OCI-LY7 (cell line): ENCODE data around the gene MTMR4. TPM values are rescaled to one million over a fixed set of nuclear protein-coding genes. Genes with fewer than 3 reads are reported as not detected.

ENCODE experiments used
- BruUV-seq: library from RNA; stranded (reverse); fragments of 400-500 nt; replicated peaks from 2 replicates; lab custom pipeline; 2021; lab: Mats Ljungman, UMichigan
- CTCF ChIA-PET: fragments of 300-600 bp; sonication (Branson Sonifier 250); formaldehyde crosslinking; loops from one replicate; lab custom pipeline; 2022; ENCODE audit warnings: antibody characterized with exemption; ENCODE audit not compliant: unreplicated experiment; lab: Charles Lee
- POLR2A ChIA-PET: fragments of 300-600 bp; sonication (Branson Sonifier 250); formaldehyde crosslinking; loops from one replicate; lab custom pipeline; 2022; ENCODE audit warnings: antibody characterized with exemption; lab: Charles Lee
- DNase-seq: peaks from one replicate; pipeline ENCODE4 v3.0.0-alpha.2; 2015; ENCODE audit warnings: low spot score
- H2AFZ ChIP-seq: fragments of 200-600 bp; sonication (generic), shearing (Covaris generic); 2 replicates; pipeline ENCODE4 v1.6.1; 2014; ENCODE audit warnings: mild to moderate bottlenecking, antibody characterized with exemption, low read length, moderate library complexity
- H3K27ac ChIP-seq: fragments of 200-600 bp; sonication (generic); 2 replicates; pipeline ENCODE4 v1.5.1; 2014; ENCODE audit warnings: mixed run types, low read depth, mild to moderate bottlenecking, moderate library complexity, low read length, inconsistent platforms; ENCODE audit not compliant: poor library complexity, severe bottlenecking
- H3K36me3 ChIP-seq: fragments of 200-600 bp; sonication (generic); 2 replicates; pipeline ENCODE4 v1.6.1; 2014; ENCODE audit warnings: mild to moderate bottlenecking, antibody characterized with exemption, low read length, moderate library complexity, mixed read lengths; ENCODE audit not compliant: insufficient read depth
- H3K4me1 ChIP-seq: fragments of 200-600 bp; sonication (generic); 2 replicates; pipeline ENCODE4 v1.5.1; 2014; ENCODE audit warnings: mild to moderate bottlenecking, low read length; ENCODE audit not compliant: insufficient read depth, poor library complexity, severe bottlenecking
- H3K4me2 ChIP-seq: fragments of 200-600 bp; sonication (generic); 2 replicates; pipeline ENCODE4 v1.6.1; 2014; ENCODE audit warnings: mild to moderate bottlenecking, low read length
- H3K4me3 ChIP-seq: fragments of 200-600 bp; sonication (generic); 2 replicates; pipeline ENCODE4 v1.5.1; 2014; ENCODE audit warnings: mild to moderate bottlenecking, low read depth, low read length; ENCODE audit not compliant: poor library complexity, severe bottlenecking
- H3K79me2 ChIP-seq: fragments of 200-600 bp; sonication (generic); 2 replicates; pipeline ENCODE4 v1.6.1; 2016; ENCODE audit warnings: low read depth, mild to moderate bottlenecking, low read length, moderate library complexity, mixed read lengths; ENCODE audit not compliant: insufficient read depth
- H3K9me2 ChIP-seq: fragments of 200-600 bp; sonication (generic); 2 replicates; pipeline ENCODE4 v1.6.1; 2016; ENCODE audit warnings: mild to moderate bottlenecking, low read length, mixed read lengths; ENCODE audit not compliant: insufficient read depth
- H3K9me3 ChIP-seq: fragments of 200-600 bp; sonication (generic); 2 replicates; pipeline ENCODE4 v1.6.1; 2014; ENCODE audit warnings: mild to moderate bottlenecking, mixed run types, low read length, mixed read lengths
- H4K20me1 ChIP-seq: fragments of 200-600 bp; sonication (generic); 2 replicates; pipeline ENCODE4 v1.6.1; 2014; ENCODE audit warnings: mild to moderate bottlenecking, antibody characterized with exemption, low read length, moderate library complexity, mixed read lengths; ENCODE audit not compliant: insufficient read depth
- CTCF ChIP-seq: fragments of 200-600 bp; sonication (generic); conservative IDR thresholded peaks from 2 replicates; pipeline ENCODE4 v1.5.1; 2014; ENCODE audit warnings: mild to moderate bottlenecking, antibody characterized with exemption, low read length, moderate library complexity, mixed read lengths
- EZH2phosphoT487 ChIP-seq: fragments of 200-600 bp; sonication (generic); IDR thresholded peaks from 2 replicates; pipeline ENCODE4 v1.6.1; 2018; ENCODE audit warnings: low read depth, borderline replicate concordance, mild to moderate bottlenecking, mixed run types, antibody characterized with exemption, low read length, moderate library complexity, mixed read lengths
- intact Hi-C: fragments of 100-400 bp; cut with micrococcal nuclease; formaldehyde crosslinking; loops from one replicate; pipeline ENCODE4 v1.10.0; 2022; ENCODE audit not compliant: unreplicated experiment
- total RNA-seq, 2 experiments: library from RNA; depleted of rRNA in 1 of 2; stranded (reverse); fragments of >200 nt in 1 of 2; shearing (Covaris generic) in 1 of 2; gene quantifications; 2 replicates each; pipeline ENCODE4 v1.2.3, GENCODE V29; 2014 to 2022

MTMR4 gene
- total RNA-seq, 2 experiments from 2014 or later: 37.0 to 61.1 TPM

- Histone ChIP-seq H3K9me2 (no peaks in the 10 kb centered on the region), H4K20me1 (no peaks in the 10 kb centered on the region), H3K79me2 (no peaks in the 10 kb centered on the region), H3K4me2 (no peak overlapping the region), H3K9me3 (no peaks in the 10 kb centered on the region), H3K36me3 (no peaks in the 10 kb centered on the region), H3K4me1 (no peaks in the 10 kb centered on the region), H3K4me3 (no peak overlapping the region), H2AFZ (no peak overlapping the region), H3K27ac (no peak overlapping the region)
- ChIA-PET POLR2A (interaction anchor here (0.5 kb wide), 1 partner anchor 176 kb away, joined by 3 read pairs; no protein-coding TSS in a partner anchor), CTCF (no interaction called here)
- BruUV-seq: no TSS peak
- TF ChIP-seq CTCF (peak; percentile 51), EZH2phosphoT487 (no peak)
- intact Hi-C loops: no loop called here
- DNase-seq: peak; percentile 32
Measured at GRCh38 chr17:58527306-58527705, 12.9 kb upstream of the MTMR4 start.

- ChIA-PET CTCF (no interaction called here), POLR2A (interaction anchor here (1.1 kb wide), 1 partner anchor 19 kb away, joined by 4 read pairs; a partner anchor contains a TSS)
- DNase-seq: no peak
- no peak overlapping the region for H3K27ac ChIP-seq
- TF ChIP-seq EZH2phosphoT487 (no peak), CTCF (no peak)
- no peak overlapping the region for H3K4me3 ChIP-seq
- H3K4me1 ChIP-seq: peaks cover 9% of the 10 kb centered on the region
- H3K9me2 ChIP-seq: no peaks in the 10 kb centered on the region
- no peaks in the 10 kb centered on the region for H3K79me2 ChIP-seq
- intact Hi-C loops: no loop called here
- no peaks in the 10 kb centered on the region for H4K20me1 ChIP-seq
- no TSS peak for BruUV-seq
- no peak overlapping the region for H2AFZ ChIP-seq
- no peaks in the 10 kb centered on the region for H3K36me3 ChIP-seq
- H3K9me3 ChIP-seq: no peaks in the 10 kb centered on the region
- H3K4me2 ChIP-seq: no peak overlapping the region
Measured at GRCh38 chr17:58525239-58525638, 10.8 kb upstream of the MTMR4 start.

GRCh38 chr17:58521680-58522079, 7.2 kb upstream of the MTMR4 start:
- BruUV-seq: no TSS peak
- H3K4me1 ChIP-seq: peaks cover 29% of the 10 kb centered on the region
- CTCF ChIA-PET: no interaction called here
- intact Hi-C loops: no loop called here
- no peak for DNase-seq
- H3K9me3 ChIP-seq: no peaks in the 10 kb centered on the region
- no peaks in the 10 kb centered on the region for H4K20me1 ChIP-seq
- peaks cover 6% of the 10 kb centered on the region; the same call in 1 of the 2 replicates for H3K79me2 ChIP-seq
- no peak overlapping the region for H3K27ac ChIP-seq
- no peaks in the 10 kb centered on the region for H3K36me3 ChIP-seq
- H2AFZ ChIP-seq: no peak overlapping the region
- no peak overlapping the region for H3K4me2 ChIP-seq
- POLR2A ChIA-PET: no interaction called here
- H3K4me3 ChIP-seq: no peak overlapping the region
- TF ChIP-seq EZH2phosphoT487 (no peak), CTCF (no peak)
- no peaks in the 10 kb centered on the region for H3K9me2 ChIP-seq
